SH-SY5Y (cell line): ENCODE data around the gene SLC5A6.

ENCODE experiments used
- GATA2 ChIP-seq: IDR thresholded peaks from 2 replicates; pipeline ENCODE4 v1.6.1; 2011; ENCODE audit warnings: mild to moderate bottlenecking, low read depth, low read length
- GATA3 ChIP-seq: IDR thresholded peaks from 2 replicates; pipeline ENCODE4 v1.6.1; 2011; ENCODE audit warnings: low read depth, mild to moderate bottlenecking, low read length, moderate library complexity

DNA sequence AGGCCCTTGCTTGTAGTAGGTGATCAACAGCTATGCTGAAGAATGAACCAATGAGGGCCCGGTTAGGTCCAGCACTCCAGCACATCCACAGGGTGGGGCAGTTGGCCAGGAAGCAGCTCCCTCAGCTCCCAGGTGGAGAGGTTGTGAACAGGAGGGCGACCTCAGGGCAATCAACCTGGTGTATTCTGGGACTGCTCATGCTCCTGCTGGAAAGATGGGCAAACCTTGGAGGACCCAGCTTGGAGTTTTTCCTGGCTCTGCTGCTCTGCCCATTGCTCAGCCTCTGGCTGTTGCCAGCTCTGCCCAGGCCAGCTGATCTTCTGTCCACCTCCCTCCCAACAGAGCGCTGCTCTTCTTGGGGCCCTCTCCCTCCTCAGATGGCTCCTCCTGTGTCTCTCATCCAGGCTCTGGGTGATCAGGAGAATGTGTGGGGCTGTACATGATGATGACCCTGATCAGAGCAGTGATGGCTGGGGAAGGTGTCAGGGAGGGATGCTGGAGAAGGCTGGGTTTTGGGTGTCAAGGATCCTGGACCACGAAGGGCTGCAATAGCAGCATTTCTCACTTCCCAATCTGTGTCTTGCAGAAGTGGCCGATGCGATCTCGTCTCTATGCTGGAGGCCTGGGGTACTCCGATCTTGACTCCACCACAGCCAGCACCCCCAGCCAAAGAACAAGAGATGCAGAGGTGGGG lies 59.8 kb downstream of the SLC5A6 start:
- TF ChIP-seq GATA2 (no peak), GATA3 (no peak)
